ENCODE data around the gene SYNPO. TPM values are rescaled to one million over a fixed set of nuclear protein-coding genes. Genes with fewer than 3 reads are reported as not detected.
A peak's percentile ranks its signal among the peaks of the same experiment; 100 is the strongest.

SYNPO gene
- polyA plus RNA-seq, 1 donor from 2014 or later = 4.8 TPM

GRCh38 chr5:150615141-150615699 is 25.2 kb upstream of the SYNPO start:
- H3K9me3 Mint-ChIP-seq = no peaks in the 10 kb centered on the region
- no peaks in the 10 kb centered on the region for H3K36me3 Mint-ChIP-seq
- no peak overlapping the region for H3K4me3 Mint-ChIP-seq
- H3K4me1 Mint-ChIP-seq = peaks cover 4 to 7% (median 7%) of the 10 kb centered on the region in 3 donors
- H3K27ac Mint-ChIP-seq = no peak overlapping the region
- peaks cover 8% of the 10 kb centered on the region for H3K27me3 Mint-ChIP-seq

- Mint-ChIP-seq H3K36me3 (no peaks in the 10 kb centered on the region), H3K4me1 (peaks cover 4 to 7% (median 7%) of the 10 kb centered on the region in 3 donors), H3K27me3 (peaks cover 8% of the 10 kb centered on the region), H3K9me3 (no peaks in the 10 kb centered on the region), H3K4me3 (no peak overlapping the region), H3K27ac (no peak overlapping the region)
Observed at GRCh38 chr5:150616024-150616470, 24.4 kb upstream of the SYNPO start.

GRCh38 chr5:150616506-150616905 is 24.0 kb upstream of the SYNPO start:
- Mint-ChIP-seq H3K27ac (no peak overlapping the region), H3K4me3 (no peak overlapping the region), H3K36me3 (no peaks in the 10 kb centered on the region), H3K27me3 (peaks cover 8% of the 10 kb centered on the region), H3K4me1 (peaks cover 4 to 7% (median 7%) of the 10 kb centered on the region in 3 donors), H3K9me3 (no peaks in the 10 kb centered on the region)

GRCh38 chr5:150618163-150618562 is 22.3 kb upstream of the SYNPO start:
- Mint-ChIP-seq H3K4me3 (no peak overlapping the region), H3K27ac (no peak overlapping the region), H3K27me3 (peaks cover 7% of the 10 kb centered on the region), H3K9me3 (no peaks in the 10 kb centered on the region), H3K36me3 (no peaks in the 10 kb centered on the region), H3K4me1 (peaks cover 8 to 13% (median 13%) of the 10 kb centered on the region in 3 donors)

- Mint-ChIP-seq H3K4me3 (no peak overlapping the region), H3K4me1 (peaks cover 12 to 18% (median 17%) of the 10 kb centered on the region in 3 donors), H3K27ac (no peak overlapping the region), H3K36me3 (no peaks in the 10 kb centered on the region), H3K27me3 (peaks cover 5% of the 10 kb centered on the region), H3K9me3 (no peaks in the 10 kb centered on the region)
Observed at GRCh38 chr5:150618588-150619281, 21.7 kb upstream of the SYNPO start.

- H3K27ac Mint-ChIP-seq = peak overlapping the region in 1 of 3 donors; percentile 84
Observed at GRCh38 chr5:150619359-150620230, 20.9 kb upstream of the SYNPO start.

GRCh38 chr5:150621301-150621700 is 19.2 kb upstream of the SYNPO start:
- no peaks in the 10 kb centered on the region for H3K9me3 Mint-ChIP-seq
- H3K4me3 Mint-ChIP-seq = no peak overlapping the region
- H3K4me1 Mint-ChIP-seq = peaks cover 24 to 29% (median 26%) of the 10 kb centered on the region in 3 donors
- H3K36me3 Mint-ChIP-seq = no peaks in the 10 kb centered on the region
- no peak overlapping the region for H3K27ac Mint-ChIP-seq
- H3K27me3 Mint-ChIP-seq = peaks cover 2% of the 10 kb centered on the region

More at GRCh38 chr5:150619359-150620230, 20.9 kb upstream of the SYNPO start:
- H3K27me3 Mint-ChIP-seq = peaks cover 5% of the 10 kb centered on the region
- H3K36me3 Mint-ChIP-seq = no peaks in the 10 kb centered on the region
- H3K4me1 Mint-ChIP-seq = peaks cover 18 to 25% (median 23%) of the 10 kb centered on the region in 3 donors
- H3K9me3 Mint-ChIP-seq = no peaks in the 10 kb centered on the region
- peak overlapping the region in 1 of 4 donors; percentile 84 for H3K4me3 Mint-ChIP-seq

GRCh38 chr5:150622157-150622556 is 18.3 kb upstream of the SYNPO start:
- H3K36me3 Mint-ChIP-seq = no peaks in the 10 kb centered on the region
- H3K4me1 Mint-ChIP-seq = peaks cover 24 to 30% (median 25%) of the 10 kb centered on the region in 3 donors
- H3K27me3 Mint-ChIP-seq = no peaks in the 10 kb centered on the region
- no peaks in the 10 kb centered on the region for H3K9me3 Mint-ChIP-seq
- H3K27ac Mint-ChIP-seq = no peak overlapping the region
- H3K4me3 Mint-ChIP-seq = no peak overlapping the region

GRCh38 chr5:150623152-150623877 is 17.1 kb upstream of the SYNPO start:
- Mint-ChIP-seq H3K36me3 (no peaks in the 10 kb centered on the region), H3K4me3 (peak overlapping the region; percentile 87 to 95 (median 91)), H3K27ac (peak overlapping the region; percentile 37 to 69 (median 69))

GRCh38 chr5:150623878-150624216 is 16.6 kb upstream of the SYNPO start:
- H3K27me3 Mint-ChIP-seq = no peaks in the 10 kb centered on the region
- H3K4me1 Mint-ChIP-seq = peaks cover 29 to 38% (median 33%) of the 10 kb centered on the region in 3 donors
- H3K4me3 Mint-ChIP-seq = peak overlapping the region; percentile 87 to 95 (median 91)
- H3K27ac Mint-ChIP-seq = peak overlapping the region; percentile 16 to 69 (median 37)
- H3K9me3 Mint-ChIP-seq = no peaks in the 10 kb centered on the region
- H3K36me3 Mint-ChIP-seq = no peaks in the 10 kb centered on the region

More at GRCh38 chr5:150623152-150623877, 17.1 kb upstream of the SYNPO start:
- no peaks in the 10 kb centered on the region for H3K9me3 Mint-ChIP-seq
- no peaks in the 10 kb centered on the region for H3K27me3 Mint-ChIP-seq
- peaks cover 29 to 37% (median 32%) of the 10 kb centered on the region in 3 donors for H3K4me1 Mint-ChIP-seq

- no peaks in the 10 kb centered on the region for H3K9me3 Mint-ChIP-seq
- no peaks in the 10 kb centered on the region for H3K27me3 Mint-ChIP-seq
- H3K4me3 Mint-ChIP-seq = peak overlapping the region; percentile 91 to 97 (median 93)
Observed at GRCh38 chr5:150624334-150625163, 15.9 kb upstream of the SYNPO start.

GRCh38 chr5:150625164-150625535 is 15.3 kb upstream of the SYNPO start:
- Mint-ChIP-seq H3K4me1 (peaks cover 29 to 43% (median 38%) of the 10 kb centered on the region in 3 donors), H3K9me3 (no peaks in the 10 kb centered on the region), H3K27ac (peak overlapping the region in 1 of 3 donors; percentile 77), H3K4me3 (peak overlapping the region; percentile 86 to 97 (median 94)), H3K36me3 (no peaks in the 10 kb centered on the region), H3K27me3 (no peaks in the 10 kb centered on the region)

More at GRCh38 chr5:150624334-150625163, 15.9 kb upstream of the SYNPO start:
- Mint-ChIP-seq H3K4me1 (peaks cover 29 to 43% (median 38%) of the 10 kb centered on the region in 3 donors), H3K36me3 (no peaks in the 10 kb centered on the region), H3K27ac (peak overlapping the region; percentile 37 to 83 (median 69))

GRCh38 chr5:150625831-150626746 is 14.4 kb upstream of the SYNPO start:
- Mint-ChIP-seq H3K4me3 (peak overlapping the region; percentile 86 to 97 (median 94)), H3K27me3 (no peaks in the 10 kb centered on the region), H3K9me3 (no peaks in the 10 kb centered on the region), H3K4me1 (peaks cover 35 to 44% (median 40%) of the 10 kb centered on the region in 3 donors), H3K27ac (peak overlapping the region; percentile 73 to 94 (median 77)), H3K36me3 (no peaks in the 10 kb centered on the region)

Measured in IgD-negative memory B cell (primary cell).